ENCODE measurements around the gene MEX3B.

Gene MEX3B

DNA sequence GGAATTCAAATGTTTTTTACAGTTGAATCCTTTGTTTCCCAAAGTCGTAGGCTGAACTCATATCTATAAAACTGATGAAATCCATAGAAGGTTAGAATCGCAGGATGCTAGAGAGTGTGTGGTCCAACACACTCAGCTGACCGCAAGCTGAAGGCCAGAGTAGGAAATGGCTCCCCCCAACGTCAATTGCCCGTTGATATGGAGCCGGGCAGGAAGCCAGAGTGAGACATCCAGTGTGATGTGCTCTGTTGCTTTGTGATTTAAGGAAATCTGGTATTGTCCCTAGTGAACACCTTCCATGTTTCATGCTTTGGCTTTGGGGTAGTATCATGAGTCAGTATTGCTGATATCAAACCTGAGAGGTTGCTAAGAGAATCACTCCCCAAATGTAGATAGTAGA, 5.8 kb upstream of the MEX3B start:
- H4K20me1 ChIP-seq (ENCODE audit: low read depth, low read length), result no peaks in the 10 kb centered on the region
- no peaks in the 10 kb centered on the region for H3F3A ChIP-seq (ENCODE audit: insufficient read depth)
- H3K27ac ChIP-seq (ENCODE audit: low read depth, low read length), result no peak overlapping the region
- no peak overlapping the region for H3K4me3 ChIP-seq (ENCODE audit: insufficient read depth, low read length, poor library complexity, severe bottlenecking)
- H3K27me3 ChIP-seq (ENCODE audit: low read length), result 0 out of 2 replicates have a peak, but pooled peaks cover 3% of the 10 kb centered on the region
- TF ChIP-seq, protein P1, sequence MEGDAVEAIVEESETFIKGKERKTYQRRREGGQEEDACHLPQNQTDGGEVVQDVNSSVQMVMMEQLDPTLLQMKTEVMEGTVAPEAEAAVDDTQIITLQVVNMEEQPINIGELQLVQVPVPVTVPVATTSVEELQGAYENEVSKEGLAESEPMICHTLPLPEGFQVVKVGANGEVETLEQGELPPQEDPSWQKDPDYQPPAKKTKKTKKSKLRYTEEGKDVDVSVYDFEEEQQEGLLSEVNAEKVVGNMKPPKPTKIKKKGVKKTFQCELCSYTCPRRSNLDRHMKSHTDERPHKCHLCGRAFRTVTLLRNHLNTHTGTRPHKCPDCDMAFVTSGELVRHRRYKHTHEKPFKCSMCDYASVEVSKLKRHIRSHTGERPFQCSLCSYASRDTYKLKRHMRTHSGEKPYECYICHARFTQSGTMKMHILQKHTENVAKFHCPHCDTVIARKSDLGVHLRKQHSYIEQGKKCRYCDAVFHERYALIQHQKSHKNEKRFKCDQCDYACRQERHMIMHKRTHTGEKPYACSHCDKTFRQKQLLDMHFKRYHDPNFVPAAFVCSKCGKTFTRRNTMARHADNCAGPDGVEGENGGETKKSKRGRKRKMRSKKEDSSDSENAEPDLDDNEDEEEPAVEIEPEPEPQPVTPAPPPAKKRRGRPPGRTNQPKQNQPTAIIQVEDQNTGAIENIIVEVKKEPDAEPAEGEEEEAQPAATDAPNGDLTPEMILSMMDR (IDR thresholded peaks at IDR 0.05; ENCODE audit: insufficient read depth, low read length, poor library complexity, severe bottlenecking), result no peak
- TF ChIP-seq EZH2phosphoT487 (conservative IDR thresholded peaks at IDR 0.05; ENCODE audit: low read length), result no peak
- H3K4me2 ChIP-seq (ENCODE audit: low read depth, low read length, poor library complexity, severe bottlenecking), result no peak overlapping the region
- H3K9ac ChIP-seq (ENCODE audit: low read length), result no peak overlapping the region
- H3K9me3 ChIP-seq (ENCODE audit: insufficient read depth, low read length), result no peaks in the 10 kb centered on the region
- H2AFZ ChIP-seq (ENCODE audit: low read depth, low read length, severe bottlenecking), result no peak overlapping the region
- H3K36me3 ChIP-seq (ENCODE audit: low read length), result no peaks in the 10 kb centered on the region
- H3K9me2 ChIP-seq (replicated peaks; ENCODE audit: insufficient read depth, low read length), result no peaks in the 10 kb centered on the region
- no peaks in the 10 kb centered on the region for H3K79me2 ChIP-seq (ENCODE audit: insufficient read depth, low read length)

DNA sequence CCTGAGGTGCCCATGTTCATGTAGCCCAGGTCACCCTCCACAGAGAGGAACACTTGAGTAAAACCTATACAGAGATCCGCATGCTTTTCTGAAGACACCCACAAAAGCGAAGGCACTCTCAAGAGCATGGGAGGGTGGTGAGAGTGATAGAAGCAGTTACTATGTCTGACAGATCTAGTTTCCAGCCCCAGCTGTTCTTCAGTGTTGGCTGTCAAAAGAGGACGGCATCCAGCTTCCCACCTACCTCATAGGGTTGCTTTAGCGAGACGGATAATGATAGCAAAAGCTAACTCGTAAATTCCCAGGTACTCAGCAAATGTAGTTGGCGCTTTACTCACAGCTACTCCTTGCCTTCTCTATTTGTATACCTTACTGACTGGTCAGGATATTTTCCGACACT, 3.0 kb upstream of the MEX3B start:
- Histone ChIP-seq H3K36me3 (ENCODE audit: low read length) (no peaks in the 10 kb centered on the region), H3F3A (ENCODE audit: insufficient read depth) (no peaks in the 10 kb centered on the region), H3K27me3 (ENCODE audit: low read length) (no peaks in the 10 kb centered on the region), H3K79me2 (ENCODE audit: insufficient read depth, low read length) (no peaks in the 10 kb centered on the region), H2AFZ (ENCODE audit: low read depth, low read length, severe bottlenecking) (no peak overlapping the region), H3K9me3 (ENCODE audit: insufficient read depth, low read length) (no peaks in the 10 kb centered on the region), H3K4me3 (ENCODE audit: insufficient read depth, low read length, poor library complexity, severe bottlenecking) (no peak overlapping the region), H4K20me1 (ENCODE audit: low read depth, low read length) (no peaks in the 10 kb centered on the region), H3K9ac (ENCODE audit: low read length) (no peak overlapping the region), H3K9me2 (replicated peaks; ENCODE audit: insufficient read depth, low read length) (no peaks in the 10 kb centered on the region), H3K27ac (ENCODE audit: low read depth, low read length) (no peak overlapping the region), H3K4me2 (ENCODE audit: low read depth, low read length, poor library complexity, severe bottlenecking) (no peak overlapping the region)
- TF ChIP-seq, protein P1 (IDR thresholded peaks at IDR 0.05; ENCODE audit: insufficient read depth, low read length, poor library complexity, severe bottlenecking), result no peak
- TF ChIP-seq EZH2phosphoT487 (conservative IDR thresholded peaks at IDR 0.05; ENCODE audit: low read length), result no peak

DNA sequence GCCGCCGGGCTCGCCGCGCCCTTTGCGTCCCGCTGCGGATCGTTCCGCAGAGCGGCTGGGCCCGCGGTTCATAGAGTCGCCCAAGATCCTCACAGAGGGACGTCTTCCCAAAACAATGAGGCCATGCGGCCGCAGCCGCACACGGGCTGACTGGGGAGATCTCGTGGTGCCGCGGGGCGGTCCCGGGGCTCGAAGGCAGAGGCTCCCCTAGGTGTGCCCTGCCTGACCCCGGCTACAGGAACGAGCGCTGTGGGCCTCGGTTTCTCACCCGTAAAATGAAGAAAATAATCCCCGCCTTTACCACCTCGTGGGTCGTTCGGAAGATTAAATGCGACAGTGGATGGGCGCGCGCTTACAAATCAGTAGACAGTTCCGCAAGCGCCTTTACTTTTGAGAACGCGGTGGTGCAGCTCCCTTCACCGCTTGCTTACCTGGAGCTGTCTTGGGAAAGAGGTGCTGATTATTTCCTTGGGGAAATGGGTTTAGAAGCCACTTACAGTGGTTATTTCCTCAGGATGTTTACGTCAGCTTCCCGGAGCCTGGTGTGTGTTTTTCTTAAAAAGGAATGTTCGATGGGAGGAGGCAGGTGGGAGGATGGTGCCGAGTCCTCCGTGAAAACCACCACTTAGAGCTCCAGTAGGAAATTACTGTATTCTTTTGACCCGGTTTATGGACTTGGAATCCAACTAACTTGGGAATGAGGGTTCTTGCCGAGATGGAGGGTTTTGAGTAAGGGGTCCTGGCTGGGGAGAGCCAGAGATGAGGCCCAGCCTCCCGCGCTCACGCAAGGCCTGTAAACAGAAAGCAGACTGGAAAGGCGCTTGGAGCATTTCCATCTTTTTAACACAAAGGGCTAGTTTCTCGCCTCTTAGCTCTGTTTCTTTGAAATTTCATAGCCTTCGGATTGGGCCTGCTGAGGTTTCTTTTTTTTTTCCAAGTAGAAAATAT, 1.9 kb upstream of the MEX3B start:
- Histone ChIP-seq H3K79me2 (ENCODE audit: insufficient read depth, low read length) (no peaks in the 10 kb centered on the region), H3K27ac (ENCODE audit: low read depth, low read length) (no peak overlapping the region), H4K20me1 (ENCODE audit: low read depth, low read length) (no peaks in the 10 kb centered on the region), H3K9me3 (ENCODE audit: insufficient read depth, low read length) (no peaks in the 10 kb centered on the region), H3K4me3 (ENCODE audit: insufficient read depth, low read length, poor library complexity, severe bottlenecking) (no peak overlapping the region), H3K4me2 (ENCODE audit: low read depth, low read length, poor library complexity, severe bottlenecking) (peak overlapping the region; percentile 30), H3K9me2 (replicated peaks; ENCODE audit: insufficient read depth, low read length) (no peaks in the 10 kb centered on the region), H3K9ac (ENCODE audit: low read length) (peak overlapping the region; percentile 91; the same call in 1 of the 2 replicates), H2AFZ (ENCODE audit: low read depth, low read length, severe bottlenecking) (peak overlapping the region; percentile 52), H3K27me3 (ENCODE audit: low read length) (no peaks in the 10 kb centered on the region), H3K36me3 (ENCODE audit: low read length) (no peaks in the 10 kb centered on the region), H3F3A (ENCODE audit: insufficient read depth) (no peaks in the 10 kb centered on the region)
- TF ChIP-seq, protein P1 (IDR thresholded peaks at IDR 0.05; ENCODE audit: insufficient read depth, low read length, poor library complexity, severe bottlenecking), result no peak
- TF ChIP-seq EZH2phosphoT487 (conservative IDR thresholded peaks at IDR 0.05; ENCODE audit: low read length), result no peak

Data from SU-DHL-6 (cell line).